HK-2 (cell line): ENCODE results near the gene JAK3.

Experiments used
- DNase-seq: peaks from one replicate; pipeline ENCODE4 v3.0.0-alpha.2; 2018; ENCODE audit not compliant: unreplicated experiment

The JAK3 gene

GRCh38 chr19:17840019-17840418 lies 7.8 kb downstream of the JAK3 start:
- no peak for DNase-seq

GRCh38 chr19:17837972-17838371 lies 9.8 kb downstream of the JAK3 start:
- DNase-seq: no peak

- DNase-seq: no peak
These were observed 11.3 kb downstream of the JAK3 start for GRCh38 chr19:17836530-17836929.

- DNase-seq: no peak
These were observed 12.4 kb downstream of the JAK3 start for GRCh38 chr19:17835182-17836006.

GRCh38 chr19:17834350-17835181 lies 13.2 kb downstream of the JAK3 start:
- DNase-seq: no peak

- DNase-seq: no peak
These were observed 15.2 kb downstream of the JAK3 start for GRCh38 chr19:17832443-17833208.

GRCh38 chr19:17831419-17831888 lies 16.3 kb downstream of the JAK3 start:
- DNase-seq: no peak

- peak; percentile 31 for DNase-seq
These were observed 17.0 kb downstream of the JAK3 start for GRCh38 chr19:17830567-17831418.

GRCh38 chr19:17829855-17830566 lies 17.8 kb downstream of the JAK3 start:
- peak; percentile 50 for DNase-seq

- no peak for DNase-seq
These were observed 21.2 kb downstream of the JAK3 start for GRCh38 chr19:17826508-17827056.

- DNase-seq: no peak
These were observed 23.4 kb downstream of the JAK3 start for GRCh38 chr19:17824339-17824738.

GRCh38 chr19:17821190-17821589 lies 26.6 kb downstream of the JAK3 start, which contains the start of gene INSL3:
Gene INSL3 (minus strand): TSS chr19:17821519. CDS start chr19:17821506, 13 bp downstream.
- DNase-seq: no peak

- no peak for DNase-seq
These were observed 30.0 kb downstream of the JAK3 start for GRCh38 chr19:17817668-17818363.

- DNase-seq: no peak
These were observed 35.7 kb downstream of the JAK3 start for GRCh38 chr19:17812099-17812498.

GRCh38 chr19:17811681-17812080 lies 36.1 kb downstream of the JAK3 start:
- no peak for DNase-seq

GRCh38 chr19:17811103-17811502 lies 36.7 kb downstream of the JAK3 start:
- DNase-seq: no peak

GRCh38 chr19:17807731-17808316 lies 40.0 kb downstream of the JAK3 start:
- DNase-seq: no peak

GRCh38 chr19:17806945-17807344 lies 40.8 kb downstream of the JAK3 start:
- peak; percentile 22 for DNase-seq

GRCh38 chr19:17805427-17805826 lies 42.4 kb downstream of the JAK3 start:
- no peak for DNase-seq
